ENCODE measurements around the gene COX18.

- TF ChIP-seq CTCF (conservative IDR thresholded peaks at IDR 0.05 in 1 of 2, IDR thresholded peaks at IDR 0.05 in 1 of 2; ENCODE audit: extremely low read depth in 1 of 2, insufficient read depth in 1 of 2, low read depth in 1 of 2, low read length in 2 of 2): no peak
- TF ChIP-seq EZH2 (IDR thresholded peaks at IDR 0.05; ENCODE audit: borderline replicate concordance, low read length): no peak
Observed at GRCh38 chr4:73051625-73052024, 17.9 kb downstream of the COX18 start.
